Sigmoid colon (tissue), 7 donors: ENCODE data around the gene CNST. TPM values are rescaled to one million over a fixed set of nuclear protein-coding genes. Genes with fewer than 3 reads are reported as not detected.

Experiments used
- DNase-seq: peaks from one replicate; pipeline ENCODE4 v3.0.0-alpha.2; 2019
- H3K27ac ChIP-seq, 4 donors: fragments of 200-600 bp; sonication (generic); one replicate each; pipeline ENCODE4 v1.5.1; 2016 to 2019; ENCODE audit warnings: mild to moderate bottlenecking in 1 of 4
- H3K27me3 ChIP-seq, 3 donors: fragments of 200-600 bp; sonication (generic); one replicate each; pipeline ENCODE4 v1.5.1; 2019; ENCODE audit warnings: mild to moderate bottlenecking in 1 of 3
- H3K36me3 ChIP-seq, 4 donors: fragments of 200-600 bp; sonication (generic); one replicate each; pipeline ENCODE4 v1.5.1; 2016 to 2019
- H3K4me1 ChIP-seq, 4 donors: fragments of 200-600 bp; sonication (generic); one replicate each; pipeline ENCODE4 v1.5.1; 2017 to 2019
- H3K4me3 ChIP-seq, 4 donors: fragments of 200-600 bp; sonication (generic); one replicate each; pipeline ENCODE4 v1.5.1; 2017 to 2019; ENCODE audit warnings: mild to moderate bottlenecking in 2 of 4, moderate library complexity in 1 of 4
- H3K9me3 ChIP-seq, 4 donors: fragments of 200-600 bp in 3 of 4; sonication (generic) in 3 of 4; one replicate each; pipeline versions ENCODE4 v1.5.1 to v1.6.1; 2013 to 2019
- CTCF ChIP-seq, 4 experiments: fragments of 450-650 bp in 3 of 4; fragments of 200-600 bp in 1 of 4; IDR thresholded peaks; one replicate each; pipeline ENCODE4 v1.5.1; 2016 to 2019; ENCODE audit warnings: antibody characterized with exemption in 4 of 4, mild to moderate bottlenecking in 3 of 4, moderate library complexity in 2 of 4
- EP300 ChIP-seq, 4 donors: sonication (generic); formaldehyde crosslinking; IDR thresholded peaks; one replicate each; pipeline ENCODE4 v1.6.1; 2017; ENCODE audit warnings: antibody characterized with exemption in 4 of 4
- POLR2A ChIP-seq, 2 donors: fragments of 450-650 bp; IDR thresholded peaks; one replicate each; pipeline ENCODE4 v1.6.1; 2016; ENCODE audit warnings: antibody characterized with exemption in 2 of 2, mild to moderate bottlenecking in 2 of 2, moderate library complexity in 2 of 2
- POLR2AphosphoS5 ChIP-seq, 4 donors: sonication (generic); formaldehyde crosslinking; IDR thresholded peaks; one replicate each; pipeline ENCODE4 v1.6.1; 2017; ENCODE audit warnings: antibody characterized with exemption in 4 of 4
- WGBS, 2 donors: extraction: QIAGEN DNeasy Blood & Tissue Kit; methylation state at CpG; one replicate each; pipeline ENCODE4 v1.1.7; 2013; 5-methylcytosine and 5-hydroxymethylcytosine counted together
- intact Hi-C: fragments of 100-400 bp; cut with DNase I; formaldehyde crosslinking; loops from one replicate; pipeline ENCODE4 v1.15.1; 2023
- polyA plus RNA-seq, 3 donors: library from polyadenylated mRNA; stranded (reverse); fragments of 200-250 nt; gene quantifications; one replicate each; pipeline ENCODE4 v1.2.3, GENCODE V29; 2013
- total RNA-seq, 4 donors: library from RNA; depleted of rRNA; stranded (reverse); fragments of >200 nt; gene quantifications; one replicate each; pipeline ENCODE4 v1.1.0, GENCODE V29; 2016
- donor health status: healthy with polysubstance abuse.
- donor health status: Bipolar disorder and iron deficiency.
- donor health status: healthy.

Gene CNST
- total and polyA plus RNA-seq, 7 donors, result 9.0 to 39.2 (median 26.0) TPM

GRCh38 chr1:246640747-246641146, 74.5 kb downstream of the CNST start:
- no peak for TF ChIP-seq EP300 (IDR thresholded peaks at IDR 0.05)
- no peak for TF ChIP-seq POLR2AphosphoS5 (IDR thresholded peaks at IDR 0.05)
- TF ChIP-seq CTCF (IDR thresholded peaks at IDR 0.05), result no peak
- no peak for TF ChIP-seq POLR2A (IDR thresholded peaks at IDR 0.05)
- Histone ChIP-seq H3K4me1 (peaks cover 2 to 33% (median 23%) of the 10 kb centered on the region in 4 donors), H3K27ac (peak overlapping the region; percentile 8 to 68 (median 64)), H3K27me3 (no peaks in the 10 kb centered on the region), H3K36me3 (peaks cover 0 to 14% (median 4%) of the 10 kb centered on the region in 4 donors), H3K9me3 (no peaks in the 10 kb centered on the region), H3K4me3 (no peak overlapping the region)
- WGBS, 2 donors, result 91 to 94% methylated on average over 2 of the region's 2 CpGs
- intact Hi-C loops, result loop anchor here (5.0 kb wide), 1 partner anchor 133 kb away; the partner anchor contains the start of gene SMYD3
- no peak for DNase-seq

- H3K27ac ChIP-seq, result peak overlapping the region; percentile 8 to 68 (median 64)
- peaks cover 2 to 33% (median 23%) of the 10 kb centered on the region in 4 donors for H3K4me1 ChIP-seq
- H3K4me3 ChIP-seq, result no peak overlapping the region
- no peak for TF ChIP-seq POLR2A (IDR thresholded peaks at IDR 0.05)
- peak in 1 of 4 donors; percentile 25 for TF ChIP-seq POLR2AphosphoS5 (IDR thresholded peaks at IDR 0.05)
- DNase-seq, result no peak
- no peaks in the 10 kb centered on the region for H3K9me3 ChIP-seq
- 50 to 72% methylated on average over 2 of the region's 2 CpGs for WGBS, 2 donors
- no peaks in the 10 kb centered on the region for H3K27me3 ChIP-seq
- intact Hi-C loops, result loop anchor here (5.0 kb wide), 1 partner anchor 134 kb away; the partner anchor contains the start of gene SMYD3
- peaks cover 0 to 16% (median 4%) of the 10 kb centered on the region in 4 donors for H3K36me3 ChIP-seq
These were observed 75.1 kb downstream of the CNST start for GRCh38 chr1:246641394-246641793.

- Histone ChIP-seq H3K27ac (no peak overlapping the region), H3K27me3 (no peaks in the 10 kb centered on the region), H3K4me1 (peaks cover 2 to 33% (median 31%) of the 10 kb centered on the region in 4 donors), H3K9me3 (no peaks in the 10 kb centered on the region), H3K36me3 (peaks cover 0 to 23% (median 4%) of the 10 kb centered on the region in 4 donors), H3K4me3 (no peak overlapping the region)
- DNase-seq, result no peak
- WGBS, 2 donors, result 98% methylated on average over 6 of the region's 6 CpGs
- TF ChIP-seq CTCF (IDR thresholded peaks at IDR 0.05) (no peak), POLR2AphosphoS5 (IDR thresholded peaks at IDR 0.05) (no peak), POLR2A (IDR thresholded peaks at IDR 0.05) (no peak), EP300 (IDR thresholded peaks at IDR 0.05) (no peak)
- intact Hi-C loops, result loop anchor here (5.0 kb wide), 1 partner anchor 135 kb away; the partner anchor contains the start of gene SMYD3
These were observed 76.5 kb downstream of the CNST start for GRCh38 chr1:246642719-246643118.

GRCh38 chr1:246647113-246647512, 80.9 kb downstream of the CNST start:
- intact Hi-C loops, result loop anchor here (5.0 kb wide), 2 partner anchors 50 to 80 kb away; partner anchors contain the start of genes CNST and TFB2M

More at GRCh38 chr1:246647113-246647512, 80.9 kb downstream of the CNST start:
- Histone ChIP-seq H3K9me3 (no peaks in the 10 kb centered on the region), H3K4me3 (no peak overlapping the region), H3K27me3 (no peaks in the 10 kb centered on the region), H3K36me3 (peaks cover 0 to 35% (median 4%) of the 10 kb centered on the region in 4 donors), H3K27ac (peak overlapping the region; percentile 54 to 75 (median 60)), H3K4me1 (peaks cover 0 to 9% (median 6%) of the 10 kb centered on the region in 4 donors)
- WGBS, 2 donors, result 40 to 68% methylated on average over 10 of the region's 10 CpGs
- peak; percentile 10 to 49 (median 29) for TF ChIP-seq CTCF (IDR thresholded peaks at IDR 0.05)
- no peak for TF ChIP-seq POLR2A (IDR thresholded peaks at IDR 0.05)
- TF ChIP-seq EP300 (IDR thresholded peaks at IDR 0.05), result no peak
- TF ChIP-seq POLR2AphosphoS5 (IDR thresholded peaks at IDR 0.05), result no peak
- peak; percentile 77 for DNase-seq
